ENCODE measurements around the gene UPB1.

- TF ChIP-seq POLR2AphosphoS5 (IDR thresholded peaks at IDR 0.05; ENCODE audit: low read depth) (no peak), CTCF (conservative IDR thresholded peaks at IDR 0.05; ENCODE audit: low read depth in 2 of 2) (no peak), REST (IDR thresholded peaks at IDR 0.05; ENCODE audit: unreplicated experiment) (no peak), EZH2 (IDR thresholded peaks at IDR 0.05; ENCODE audit: low read depth, unreplicated experiment) (no peak), ZNF462 (CRISPR knock-in tag; IDR thresholded peaks at IDR 0.05) (no peak), ZNF114 (CRISPR knock-in tag; IDR thresholded peaks at IDR 0.05) (no peak), EZH2phosphoT487 (IDR thresholded peaks at IDR 0.05; ENCODE audit: unreplicated experiment) (no peak)
These were observed 36.9 kb downstream of the UPB1 start for GRCh38 chr22:24532075-24532474.
